KOPT-K1 (cell line): ENCODE results near the gene SPTBN5.

Experiments
- H3K27ac ChIP-seq: fragments of 200-600 bp; sonication (generic); 2 replicates; pipeline ENCODE4 v1.5.1; 2016; ENCODE audit warnings: antibody characterized with exemption, mild to moderate bottlenecking, low read depth, low read length; ENCODE audit not compliant: poor library complexity, severe bottlenecking
- H3K36me3 ChIP-seq: fragments of 200-600 bp; sonication (generic); 2 replicates; pipeline ENCODE4 v1.5.1; 2017; ENCODE audit warnings: antibody characterized with exemption, mild to moderate bottlenecking, low read length, moderate library complexity; ENCODE audit not compliant: insufficient read depth
- H3K9me3 ChIP-seq: fragments of 200-600 bp; sonication (generic); 2 replicates; pipeline ENCODE4 v1.5.1; 2017; ENCODE audit warnings: antibody characterized with exemption, low read length, mild to moderate bottlenecking; ENCODE audit not compliant: insufficient read depth, poor library complexity, severe bottlenecking

The SPTBN5 gene

DNA sequence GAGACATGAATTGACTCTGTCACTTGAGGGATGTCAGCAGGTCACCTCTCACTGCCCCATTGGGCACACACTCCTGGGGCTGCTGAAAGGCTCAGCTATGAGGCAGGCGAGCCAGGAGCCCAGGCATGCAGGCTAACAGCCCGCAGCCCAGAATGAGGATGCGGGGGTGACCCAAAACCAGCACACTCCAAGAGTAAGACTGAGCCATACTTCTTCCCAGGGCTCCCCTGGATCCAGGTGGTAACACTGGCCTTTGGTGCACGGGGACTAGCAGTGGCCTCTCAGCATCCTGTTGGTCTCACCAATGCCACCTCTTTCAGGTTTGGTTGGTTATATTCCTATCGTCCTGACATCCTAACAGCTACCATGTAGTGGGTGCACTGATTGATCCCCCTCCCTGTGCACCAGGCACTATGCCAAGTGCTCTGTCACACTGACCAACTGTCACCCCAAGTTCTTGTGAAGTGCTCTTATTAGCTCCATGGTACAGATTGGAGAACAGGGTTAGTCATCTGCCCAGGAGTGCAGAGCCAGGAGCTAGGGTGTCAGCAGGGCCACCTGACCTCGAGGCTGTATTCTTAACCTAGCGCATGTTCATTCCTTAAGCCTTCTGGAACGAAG, 24.8 kb upstream of the SPTBN5 start:
- no peaks in the 10 kb centered on the region for H3K9me3 ChIP-seq
- H3K27ac ChIP-seq: no peak overlapping the region
- no peaks in the 10 kb centered on the region for H3K36me3 ChIP-seq

DNA sequence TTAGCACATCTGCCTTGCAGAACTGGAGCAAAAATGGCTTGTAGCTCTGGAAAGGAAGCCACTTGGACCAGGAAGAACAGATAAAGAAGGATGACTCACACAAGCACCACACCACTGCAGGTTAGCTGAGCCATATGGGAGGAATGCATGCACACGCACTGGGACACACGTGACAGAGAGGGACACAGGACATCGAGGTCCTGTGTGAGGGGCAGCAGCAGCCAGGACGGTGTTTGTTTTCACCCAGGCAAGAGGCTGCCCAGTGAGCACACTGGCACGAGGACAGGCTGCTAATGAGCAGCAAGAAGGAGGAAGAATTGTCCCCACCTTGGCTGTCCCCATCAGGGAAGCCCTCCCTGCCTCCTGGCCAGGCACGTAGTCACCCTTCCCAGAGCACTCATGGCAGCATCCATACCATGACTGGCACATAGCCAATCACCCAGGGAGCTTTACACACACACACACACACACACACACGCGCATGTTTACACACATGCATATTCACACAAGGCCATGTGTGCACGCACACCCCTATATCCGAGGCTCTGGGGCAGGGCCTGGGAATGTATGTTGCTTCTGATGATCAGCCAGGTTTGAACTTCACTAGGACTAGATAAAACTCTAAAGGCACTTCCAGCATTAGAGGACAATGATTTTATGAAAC, 24.0 kb upstream of the SPTBN5 start:
- Histone ChIP-seq H3K27ac (no peak overlapping the region), H3K36me3 (no peaks in the 10 kb centered on the region), H3K9me3 (no peaks in the 10 kb centered on the region)

DNA sequence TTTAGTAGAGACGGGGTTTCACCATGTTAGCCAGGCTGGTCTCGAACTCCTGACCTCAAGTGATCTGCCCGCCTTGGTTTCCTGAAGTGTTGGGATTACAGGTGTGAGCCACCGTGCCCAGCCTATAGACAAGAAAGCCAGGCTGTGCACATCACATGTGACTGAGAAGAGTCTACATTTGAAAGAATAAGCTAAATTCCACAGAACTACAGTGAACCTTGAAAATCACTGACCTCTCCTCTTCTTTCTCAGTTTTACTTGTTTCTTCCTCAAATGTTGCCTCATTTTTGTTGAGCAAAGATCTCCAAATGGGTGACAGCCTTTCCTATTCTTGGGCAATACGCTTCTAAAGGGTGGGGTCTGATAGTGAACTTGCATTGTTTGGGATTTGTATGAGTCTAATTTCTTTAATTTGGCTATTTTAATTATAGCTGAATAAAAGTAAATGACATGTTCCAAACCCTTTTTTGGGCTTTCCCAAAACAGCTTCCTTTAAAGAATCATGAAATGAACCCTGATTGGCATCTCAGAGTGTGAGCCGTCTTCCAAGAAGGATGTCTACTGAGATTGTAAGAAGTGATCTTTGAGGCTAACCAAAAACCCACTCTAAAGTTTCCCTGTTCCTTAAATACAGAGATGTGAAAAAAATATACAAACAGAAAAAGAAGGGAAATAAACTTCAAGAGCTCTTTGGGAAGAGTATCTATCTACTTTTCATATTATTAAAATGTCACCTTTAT, 21.6 kb upstream of the SPTBN5 start:
- H3K36me3 ChIP-seq: no peaks in the 10 kb centered on the region
- no peak overlapping the region for H3K27ac ChIP-seq
- no peaks in the 10 kb centered on the region for H3K9me3 ChIP-seq

DNA sequence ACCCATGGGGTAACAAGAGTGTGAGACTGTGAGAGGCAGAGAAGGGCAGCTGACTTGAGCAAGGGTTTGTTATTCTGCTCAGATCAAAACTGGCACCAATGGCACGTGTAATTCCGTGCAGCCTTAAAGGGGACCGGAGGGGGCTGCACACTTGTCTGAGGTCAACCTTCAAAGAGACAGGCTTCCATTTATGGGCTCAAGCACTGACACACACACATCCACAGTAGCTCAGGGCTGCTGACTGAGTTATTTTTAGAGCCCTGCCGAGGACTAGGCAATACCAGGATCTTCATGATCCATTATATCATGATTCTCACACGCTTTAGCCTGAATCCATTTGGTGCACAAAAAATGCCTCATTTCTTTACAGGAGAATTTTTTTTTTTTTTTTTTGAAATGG, 20.6 kb upstream of the SPTBN5 start:
- Histone ChIP-seq H3K9me3 (no peaks in the 10 kb centered on the region), H3K27ac (no peak overlapping the region), H3K36me3 (no peaks in the 10 kb centered on the region)

DNA sequence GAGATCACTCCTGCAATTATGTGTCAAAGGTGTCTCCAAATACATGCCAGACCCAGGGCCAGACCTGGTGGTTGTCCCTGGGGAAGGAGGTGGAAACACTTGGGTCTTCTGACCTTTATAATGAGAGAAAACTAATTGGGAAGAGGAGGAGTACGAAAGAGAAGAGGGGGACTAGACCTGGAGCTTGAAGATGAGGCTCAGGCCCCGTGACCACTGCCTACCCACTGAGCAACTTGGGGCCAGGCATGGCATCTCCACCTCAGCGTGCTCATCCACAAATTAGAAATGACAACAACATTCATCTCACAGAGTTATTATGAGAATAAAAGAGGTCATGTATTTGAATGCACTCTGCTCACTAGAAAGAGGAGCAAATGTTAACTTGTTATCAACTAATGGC, 19.4 kb upstream of the SPTBN5 start:
- Histone ChIP-seq H3K9me3 (no peaks in the 10 kb centered on the region), H3K36me3 (no peaks in the 10 kb centered on the region), H3K27ac (no peak overlapping the region)

DNA sequence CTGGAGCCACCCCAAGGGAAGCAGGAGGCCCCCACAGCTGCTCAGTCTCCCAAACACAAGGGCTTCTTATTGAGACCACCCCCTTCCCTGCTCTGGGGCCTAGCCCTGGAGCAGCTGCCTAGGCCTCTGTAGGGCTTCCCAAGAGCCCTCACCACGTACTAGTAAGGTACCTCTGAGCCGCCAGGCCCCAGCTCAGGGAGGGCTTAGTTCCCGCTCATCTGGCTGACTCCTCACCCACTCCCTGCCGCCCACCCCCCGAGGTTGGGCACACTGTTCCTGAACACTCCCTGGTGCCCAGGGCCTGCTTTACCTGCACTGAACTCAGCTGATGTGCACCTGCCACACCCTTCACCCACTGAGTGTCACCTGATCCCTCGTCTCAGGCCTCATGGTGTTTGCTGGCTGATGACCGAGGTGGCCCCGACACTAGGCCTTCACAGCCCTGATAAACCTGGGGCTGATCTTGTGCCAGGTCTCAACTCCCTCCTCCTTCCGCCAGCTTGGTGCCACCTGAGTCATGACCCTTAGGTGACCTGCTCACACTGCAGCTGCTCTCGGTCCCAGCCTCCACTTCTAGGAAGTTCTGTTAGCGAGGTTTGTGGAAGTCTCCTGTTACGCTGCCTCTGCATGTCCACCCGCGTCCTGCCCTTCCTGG, 18.0 kb upstream of the SPTBN5 start:
- H3K9me3 ChIP-seq: peaks cover under 1% of the 10 kb centered on the region

DNA sequence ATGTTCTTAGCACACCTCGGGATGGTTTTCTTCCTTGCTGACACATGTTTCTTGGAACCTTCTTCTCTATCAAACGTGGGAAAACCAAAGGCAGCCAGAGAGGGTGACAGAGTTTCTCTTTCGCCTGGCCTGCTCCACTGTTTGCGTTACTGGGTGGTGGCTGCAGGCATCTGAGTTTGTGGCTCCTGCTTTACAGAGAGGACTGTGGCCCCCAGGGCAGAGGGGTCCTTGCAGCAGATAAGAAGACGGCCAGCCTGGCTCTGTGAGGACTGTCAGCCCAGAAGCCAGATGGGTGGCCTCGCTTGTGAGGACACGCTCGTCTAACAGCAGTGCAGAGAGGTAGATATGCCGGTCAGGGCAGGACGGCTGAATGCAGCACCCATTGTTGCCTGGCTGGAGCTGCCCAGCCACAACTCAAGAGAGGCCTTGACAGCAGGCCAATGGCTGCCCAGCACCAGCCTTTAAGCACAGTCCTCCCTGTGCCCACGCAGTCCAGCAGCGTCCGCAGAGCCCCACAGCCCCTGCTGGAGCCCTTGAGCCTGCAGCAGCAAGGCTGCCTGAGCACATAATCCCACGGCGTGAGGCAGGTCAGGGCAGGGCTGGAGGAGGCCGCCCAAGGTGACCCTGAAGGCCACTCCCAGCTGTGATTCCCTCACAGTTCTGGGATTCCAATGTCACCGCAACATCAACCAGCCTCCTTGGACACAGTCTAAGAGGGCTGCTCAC, 15.0 kb upstream of the SPTBN5 start:
- Histone ChIP-seq H3K27ac (no peak overlapping the region), H3K9me3 (peaks cover 9% of the 10 kb centered on the region), H3K36me3 (no peaks in the 10 kb centered on the region)

More for the DNA sequence above, 18.0 kb upstream of the SPTBN5 start:
- no peaks in the 10 kb centered on the region for H3K36me3 ChIP-seq
- no peak overlapping the region for H3K27ac ChIP-seq

DNA sequence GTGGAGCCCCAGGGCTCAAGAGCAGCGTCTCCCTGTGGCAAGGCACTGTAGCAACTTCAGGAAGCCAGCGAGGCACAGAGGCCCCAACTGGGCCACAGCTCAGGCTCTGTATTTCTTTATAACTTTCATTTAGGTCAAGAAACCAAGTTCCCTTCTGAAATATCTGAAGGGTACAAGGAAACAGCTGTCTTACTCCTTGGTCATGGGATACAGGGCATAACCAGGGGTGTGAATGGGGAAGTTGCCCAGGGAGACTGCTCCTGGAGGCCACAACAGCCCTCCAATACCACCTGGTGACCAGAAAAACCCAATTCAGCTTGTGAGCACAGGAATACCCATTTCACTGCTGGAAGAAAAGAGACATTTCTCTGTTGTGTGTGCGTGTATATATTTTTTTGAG, 13.3 kb upstream of the SPTBN5 start:
- H3K36me3 ChIP-seq: no peaks in the 10 kb centered on the region
- no peak overlapping the region for H3K27ac ChIP-seq
- H3K9me3 ChIP-seq: peaks cover 9% of the 10 kb centered on the region

DNA sequence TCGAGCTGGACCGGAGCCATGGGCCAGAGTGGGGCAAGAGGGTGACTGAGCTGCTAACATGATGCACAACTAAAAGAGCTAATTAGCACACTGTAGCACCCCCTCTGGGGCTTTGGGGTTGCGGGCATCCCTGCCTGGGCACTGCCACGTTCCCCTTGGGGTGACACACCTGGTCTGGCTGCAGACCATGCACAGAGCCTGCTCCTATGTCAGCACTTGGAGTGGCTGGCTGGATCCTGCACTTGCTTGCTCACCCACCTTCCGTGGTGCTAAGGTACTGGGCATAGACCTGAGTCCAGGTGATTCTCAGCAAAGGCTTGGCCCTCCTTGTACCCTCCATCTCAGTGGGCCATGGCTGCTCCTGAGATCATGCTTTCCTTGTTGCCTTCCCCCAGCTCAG, 12.8 kb upstream of the SPTBN5 start:
- no peak overlapping the region for H3K27ac ChIP-seq
- no peaks in the 10 kb centered on the region for H3K36me3 ChIP-seq
- peaks cover 9% of the 10 kb centered on the region for H3K9me3 ChIP-seq

DNA sequence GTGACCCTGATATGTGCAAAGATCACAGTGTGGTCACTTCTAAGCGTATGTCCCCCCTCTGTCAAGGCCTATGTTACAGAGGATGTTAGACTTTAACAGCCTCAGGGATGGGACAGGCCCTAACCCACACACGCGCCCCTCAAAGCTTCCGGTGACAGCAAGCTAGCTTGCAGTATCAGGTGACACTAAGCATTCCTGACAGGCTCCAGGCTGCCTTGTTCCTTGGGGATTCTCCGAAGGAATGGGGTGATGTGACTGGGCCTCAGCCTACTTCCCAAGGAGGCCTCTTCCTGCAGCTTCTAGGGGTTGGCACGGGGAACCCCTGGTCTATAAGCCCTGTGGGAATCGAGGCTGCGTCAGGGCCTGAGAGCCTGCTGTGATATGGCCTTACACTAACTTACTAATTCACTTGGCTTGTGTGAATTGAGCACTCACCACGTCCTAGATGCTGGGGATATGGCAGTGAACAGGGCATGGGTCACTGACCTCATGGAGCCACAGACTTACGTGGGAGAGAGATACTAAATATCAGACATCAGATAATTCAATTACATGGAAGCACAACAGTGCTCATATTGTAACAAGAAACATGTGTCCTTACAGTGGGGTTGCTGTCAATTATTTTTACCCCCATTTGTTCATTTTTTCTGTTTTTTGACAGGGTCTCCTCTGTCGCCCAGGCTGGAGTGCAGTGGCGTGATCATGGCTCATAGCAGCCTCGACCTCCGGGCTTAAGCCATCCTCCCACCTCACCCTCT, 11.4 kb upstream of the SPTBN5 start:
- H3K27ac ChIP-seq: no peak overlapping the region
- peaks cover 9% of the 10 kb centered on the region for H3K9me3 ChIP-seq
- no peaks in the 10 kb centered on the region for H3K36me3 ChIP-seq

DNA sequence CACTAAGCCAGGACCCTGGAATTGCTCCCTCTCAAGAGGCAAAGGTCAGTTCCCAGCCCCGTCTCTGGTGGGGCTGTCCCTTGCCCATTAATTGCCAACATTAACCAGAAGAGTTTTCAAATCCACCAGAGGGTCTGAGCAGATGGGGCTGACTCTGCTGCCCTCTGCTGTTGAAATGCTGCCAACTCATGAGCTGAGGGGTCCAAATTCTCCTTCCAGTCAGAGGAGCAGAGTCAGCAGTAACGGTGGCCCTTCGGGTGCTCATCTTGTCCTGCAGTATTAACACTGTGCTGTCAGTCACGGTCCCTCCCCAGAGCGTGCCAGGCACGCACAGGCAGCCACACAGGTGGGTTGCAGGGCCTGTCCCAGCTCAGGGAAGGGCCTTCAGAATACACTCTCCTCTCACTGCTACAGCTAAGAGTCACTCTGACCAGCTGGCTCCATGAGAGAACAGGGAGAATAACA, 10.7 kb upstream of the SPTBN5 start:
- no peak overlapping the region for H3K27ac ChIP-seq
- H3K36me3 ChIP-seq: no peaks in the 10 kb centered on the region
- peaks cover 9% of the 10 kb centered on the region for H3K9me3 ChIP-seq

DNA sequence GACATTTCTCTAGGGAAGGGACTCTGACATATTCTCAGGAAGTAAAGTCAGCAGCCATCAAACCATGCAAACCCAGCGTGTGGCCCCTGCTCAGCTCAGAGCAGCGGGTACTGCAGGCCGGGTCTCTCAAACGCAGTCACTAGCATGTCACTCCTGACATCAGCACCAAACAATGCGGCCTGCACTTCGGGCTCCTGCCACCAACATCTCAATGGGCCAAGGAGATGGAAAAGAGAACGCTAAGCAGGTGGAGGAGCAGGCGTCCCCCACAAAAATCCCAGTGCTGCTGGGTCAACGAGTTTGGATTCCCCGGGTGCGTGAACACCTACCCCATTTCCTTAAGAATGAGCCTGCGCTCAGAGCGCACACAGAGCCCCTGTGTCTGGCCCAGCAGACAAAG, 9.9 kb upstream of the SPTBN5 start:
- no peak overlapping the region for H3K27ac ChIP-seq
- no peaks in the 10 kb centered on the region for H3K36me3 ChIP-seq
- H3K9me3 ChIP-seq: peaks cover 9% of the 10 kb centered on the region

DNA sequence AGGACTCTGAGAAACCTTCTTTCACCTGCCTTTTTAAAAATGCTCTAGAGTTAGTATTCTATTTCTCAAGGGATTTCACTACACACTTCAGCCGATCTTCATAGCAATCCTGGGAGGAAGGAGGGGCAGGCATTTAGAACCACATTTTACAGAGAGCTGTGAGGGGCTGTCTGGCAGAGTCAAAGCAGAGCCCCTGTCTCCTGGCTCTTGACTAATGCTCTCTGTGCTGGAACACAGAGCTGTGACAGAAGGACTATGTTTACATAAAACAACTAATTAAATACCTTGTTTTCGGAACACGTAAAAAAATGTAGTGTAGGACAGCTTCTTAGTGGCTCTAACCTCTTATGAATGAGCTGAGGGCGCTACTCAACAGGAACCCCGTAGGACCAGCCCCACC, 7.6 kb upstream of the SPTBN5 start:
- Histone ChIP-seq H3K36me3 (no peaks in the 10 kb centered on the region), H3K9me3 (peaks cover 5% of the 10 kb centered on the region), H3K27ac (no peak overlapping the region)
